Stomach (tissue), 4 donors: Measurements from ENCODE around the gene GRSF1.

ENCODE experiments used
- CTCF ChIP-seq, 7 experiments: fragments of 450-650 bp in 4 of 7; fragments of 200-600 bp in 3 of 7; sonication (generic) in 3 of 7; IDR thresholded peaks; one replicate each; pipeline ENCODE4 v1.5.1; 2016 to 2019; ENCODE audit warnings: antibody characterized with exemption in 7 of 7, control low read depth in 2 of 7, mild to moderate bottlenecking in 1 of 7
- EP300 ChIP-seq: sonication (generic); formaldehyde crosslinking; IDR thresholded peaks from one replicate; pipeline ENCODE4 v1.6.1; 2017; ENCODE audit warnings: antibody characterized with exemption
- POLR2A ChIP-seq, 4 donors: fragments of 450-650 bp; IDR thresholded peaks; one replicate each; pipeline ENCODE4 v1.6.1; 2016; ENCODE audit warnings: antibody characterized with exemption in 4 of 4, control low read depth in 2 of 4, mild to moderate bottlenecking in 1 of 4, moderate library complexity in 1 of 4
- POLR2AphosphoS5 ChIP-seq, 3 donors: sonication (generic); formaldehyde crosslinking; IDR thresholded peaks; one replicate each; pipeline ENCODE4 v1.6.1; 2016; ENCODE audit warnings: antibody characterized with exemption in 3 of 3

DNA sequence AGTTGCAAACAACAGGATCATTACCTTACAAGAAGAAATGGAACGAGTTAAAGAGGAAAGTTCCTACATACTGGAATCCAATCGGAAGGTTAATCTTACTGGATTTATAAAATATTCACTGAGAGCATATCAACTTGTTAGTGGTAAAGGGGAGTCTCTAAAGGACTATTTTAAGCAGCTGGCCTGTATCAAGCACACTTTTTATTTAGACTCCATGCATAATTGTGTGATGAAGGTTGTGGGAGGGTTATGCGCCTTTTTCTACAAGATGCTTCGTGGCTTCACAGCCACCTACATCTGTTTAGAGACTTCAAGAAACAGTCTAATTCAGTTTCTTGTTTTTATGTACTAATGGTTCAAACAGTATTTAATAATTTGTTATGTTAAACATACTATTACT is 56.6 kb downstream of the GRSF1 start:
- TF ChIP-seq CTCF (IDR thresholded peaks at IDR 0.05) (no peak), POLR2A (IDR thresholded peaks at IDR 0.05) (no peak), POLR2AphosphoS5 (IDR thresholded peaks at IDR 0.05) (no peak), EP300 (no peak)
